Stomach (tissue), 9 donors: ENCODE measurements around the gene MLIP. TPM values are rescaled to one million over a fixed set of nuclear protein-coding genes. Genes with fewer than 3 reads are reported as not detected.
"Not testable (repeated sequence)": the region's sequence is repeated elsewhere in the genome, so short reads cannot be mapped to it uniquely, and the experiment has no call there.

ENCODE experiments used
- DNase-seq, 2 donors: peaks; one replicate each; pipeline versions ENCODE4 v3.0.0 to v3.0.0-alpha.2; 2013 to 2019
- H3K27ac ChIP-seq, 5 donors: fragments of 200-600 bp in 4 of 5; sonication (generic) in 4 of 5; one replicate each; pipeline ENCODE4 v1.5.1; 2013 to 2019; ENCODE audit warnings: mild to moderate bottlenecking in 1 of 5, moderate library complexity in 1 of 5
- H3K27me3 ChIP-seq, 3 donors: fragments of 200-600 bp; sonication (generic); one replicate each; pipeline ENCODE4 v1.5.1; 2017 to 2019; ENCODE audit warnings: mixed run types in 1 of 3
- H3K36me3 ChIP-seq, 4 donors: fragments of 200-600 bp; sonication (generic); 1 replicate in 3 of 4; 2 replicates in 1 of 4; pipeline ENCODE4 v1.5.1; 2016 to 2019
- H3K4me1 ChIP-seq, 4 donors: fragments of 200-600 bp; sonication (generic); one replicate each; pipeline ENCODE4 v1.5.1; 2016 to 2019
- H3K4me3 ChIP-seq, 4 donors: fragments of 200-600 bp; sonication (generic) in 3 of 4; one replicate each; pipeline ENCODE4 v1.5.1; 2016 to 2019; ENCODE audit warnings: mild to moderate bottlenecking in 1 of 4
- H3K9me3 ChIP-seq, 4 donors: fragments of 200-600 bp; sonication (generic); one replicate each; pipeline ENCODE4 v1.5.1; 2016 to 2019
- EP300 ChIP-seq: sonication (generic); formaldehyde crosslinking; IDR thresholded peaks from one replicate; pipeline ENCODE4 v1.6.1; 2017; ENCODE audit warnings: antibody characterized with exemption
- POLR2A ChIP-seq, 4 donors: fragments of 450-650 bp; IDR thresholded peaks; one replicate each; pipeline ENCODE4 v1.6.1; 2016; ENCODE audit warnings: antibody characterized with exemption in 4 of 4, control low read depth in 2 of 4, mild to moderate bottlenecking in 1 of 4, moderate library complexity in 1 of 4
- POLR2AphosphoS5 ChIP-seq, 3 donors: sonication (generic); formaldehyde crosslinking; IDR thresholded peaks; one replicate each; pipeline ENCODE4 v1.6.1; 2016; ENCODE audit warnings: antibody characterized with exemption in 3 of 3
- WGBS, 5 donors: extraction: QIAGEN DNeasy Blood & Tissue Kit in 3 of 5; methylation state at CpG; one replicate each; pipeline versions ENCODE4 v1.1.5 to v1.1.7; 2013 to 2018; 5-methylcytosine and 5-hydroxymethylcytosine counted together
- intact Hi-C: fragments of 100-400 bp; cut with DNase I; formaldehyde crosslinking; loops from one replicate; pipeline ENCODE4 v1.15.1; 2023; ENCODE audit warnings: low total_unique reads
- polyA plus RNA-seq, 3 donors: library from polyadenylated mRNA; stranded (reverse); fragments of 200-250 nt; gene quantifications; one replicate each; pipeline ENCODE4 v1.2.3, GENCODE V29; 2013
- total RNA-seq, 5 donors: library from RNA; depleted of rRNA; stranded (reverse); fragments of >200 nt; gene quantifications; one replicate each; pipeline versions ENCODE4 v1.1.0 to v1.2.3, GENCODE V29; 2014 to 2016
- TF ChIP-seq, protein P1 (sequence below), 7 experiments: fragments of 450-650 bp in 4 of 7; fragments of 200-600 bp in 3 of 7; sonication (generic) in 3 of 7; IDR thresholded peaks; one replicate each; pipeline ENCODE4 v1.5.1; 2016 to 2019; ENCODE audit warnings: antibody characterized with exemption in 7 of 7, control low read depth in 2 of 7, mild to moderate bottlenecking in 1 of 7
- donor health status: healthy with polysubstance abuse.
- donor health status: Bipolar disorder and iron deficiency.
- donor health status: healthy.

The MLIP gene
- total and polyA plus RNA-seq, 8 donors: 0.48 TPM; not detected in 7

DNA sequence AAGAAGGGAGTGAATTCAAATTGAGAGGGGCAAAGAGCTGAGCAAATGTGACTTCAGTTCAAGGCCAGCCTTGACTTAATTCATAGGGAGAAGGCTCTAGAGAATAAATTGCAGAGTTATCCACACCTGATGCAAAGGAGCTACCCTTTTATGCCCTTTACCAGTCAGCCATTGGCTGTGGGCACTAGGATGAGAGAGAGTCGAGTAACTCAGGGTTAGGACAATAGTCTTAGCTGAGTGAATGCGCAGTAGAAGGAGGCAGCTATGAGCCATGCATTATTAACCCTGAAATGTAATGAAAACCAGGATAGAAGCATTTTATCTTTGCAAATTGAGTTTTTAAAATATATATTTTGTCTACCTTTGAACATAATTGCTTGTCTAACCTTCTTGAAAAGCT, 134.0 kb downstream of the MLIP start:
- 68 to 83% (median 78%) methylated on average over 2 of the region's 2 CpGs for WGBS, 5 donors
- no peaks in the 10 kb centered on the region for H3K27me3 ChIP-seq
- TF ChIP-seq EP300: no peak
- TF ChIP-seq POLR2A (IDR thresholded peaks at IDR 0.05): no peak
- TF ChIP-seq, protein P1, sequence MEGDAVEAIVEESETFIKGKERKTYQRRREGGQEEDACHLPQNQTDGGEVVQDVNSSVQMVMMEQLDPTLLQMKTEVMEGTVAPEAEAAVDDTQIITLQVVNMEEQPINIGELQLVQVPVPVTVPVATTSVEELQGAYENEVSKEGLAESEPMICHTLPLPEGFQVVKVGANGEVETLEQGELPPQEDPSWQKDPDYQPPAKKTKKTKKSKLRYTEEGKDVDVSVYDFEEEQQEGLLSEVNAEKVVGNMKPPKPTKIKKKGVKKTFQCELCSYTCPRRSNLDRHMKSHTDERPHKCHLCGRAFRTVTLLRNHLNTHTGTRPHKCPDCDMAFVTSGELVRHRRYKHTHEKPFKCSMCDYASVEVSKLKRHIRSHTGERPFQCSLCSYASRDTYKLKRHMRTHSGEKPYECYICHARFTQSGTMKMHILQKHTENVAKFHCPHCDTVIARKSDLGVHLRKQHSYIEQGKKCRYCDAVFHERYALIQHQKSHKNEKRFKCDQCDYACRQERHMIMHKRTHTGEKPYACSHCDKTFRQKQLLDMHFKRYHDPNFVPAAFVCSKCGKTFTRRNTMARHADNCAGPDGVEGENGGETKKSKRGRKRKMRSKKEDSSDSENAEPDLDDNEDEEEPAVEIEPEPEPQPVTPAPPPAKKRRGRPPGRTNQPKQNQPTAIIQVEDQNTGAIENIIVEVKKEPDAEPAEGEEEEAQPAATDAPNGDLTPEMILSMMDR (IDR thresholded peaks at IDR 0.05): no peak
- no peak for TF ChIP-seq POLR2AphosphoS5 (IDR thresholded peaks at IDR 0.05)
- no peaks in the 10 kb centered on the region for H3K4me1 ChIP-seq
- H3K9me3 ChIP-seq: no peaks in the 10 kb centered on the region
- intact Hi-C loops: no loop called here
- H3K4me3 ChIP-seq: no peak overlapping the region
- DNase-seq: no peak
- H3K36me3 ChIP-seq: no peaks in the 10 kb centered on the region
- H3K27ac ChIP-seq: no peak overlapping the region

DNA sequence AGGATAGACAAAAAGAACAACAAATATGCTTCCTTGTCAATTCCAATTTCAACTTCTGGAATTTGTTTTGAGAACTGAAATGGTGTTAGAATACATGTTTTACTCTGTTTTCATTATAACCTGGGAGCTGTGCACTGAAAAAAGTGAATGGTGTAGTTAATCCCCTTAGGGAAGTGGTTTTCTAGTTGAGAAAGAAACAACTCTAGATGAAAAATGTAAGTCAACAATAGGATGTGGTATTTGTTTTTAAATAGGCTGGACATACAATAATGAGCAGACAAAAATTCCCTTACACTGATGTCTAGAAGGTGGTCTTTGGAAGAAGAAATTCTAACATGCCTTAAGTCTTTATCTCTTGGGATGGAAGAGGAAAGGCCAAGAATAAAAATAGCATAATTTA, 137.1 kb downstream of the MLIP start:
- intact Hi-C loops: no loop called here
- Histone ChIP-seq H3K36me3 (no peaks in the 10 kb centered on the region), H3K4me1 (no peaks in the 10 kb centered on the region), H3K27ac (no peak overlapping the region), H3K27me3 (no peaks in the 10 kb centered on the region), H3K9me3 (no peaks in the 10 kb centered on the region), H3K4me3 (no peak overlapping the region)
- DNase-seq: no peak
- TF ChIP-seq, protein P1 (IDR thresholded peaks at IDR 0.05): no peak
- TF ChIP-seq POLR2AphosphoS5 (IDR thresholded peaks at IDR 0.05) (no peak), EP300 (no peak), POLR2A (IDR thresholded peaks at IDR 0.05) (no peak)

DNA sequence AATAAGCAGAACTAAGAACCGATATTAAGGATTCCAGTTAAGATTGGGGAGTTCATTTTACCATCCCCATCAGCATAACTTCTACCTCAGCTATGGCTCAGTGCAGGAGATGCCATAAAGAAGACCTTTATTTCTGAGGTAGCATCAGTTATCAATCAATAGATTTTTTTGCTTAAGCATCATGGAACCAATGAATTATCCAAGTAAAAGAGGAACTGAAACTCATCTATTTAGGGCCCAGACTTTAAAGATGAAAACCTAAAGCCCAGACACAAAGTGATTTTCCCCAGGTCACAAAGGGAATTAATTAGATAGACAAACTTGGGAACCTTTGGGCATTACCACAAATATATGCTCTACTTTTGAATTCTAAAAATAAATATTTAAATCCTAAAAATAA, 137.8 kb downstream of the MLIP start:
- no peaks in the 10 kb centered on the region for H3K36me3 ChIP-seq
- no peaks in the 10 kb centered on the region for H3K27me3 ChIP-seq
- no peak overlapping the region for H3K27ac ChIP-seq
- no peak for DNase-seq
- TF ChIP-seq EP300 (no peak), POLR2AphosphoS5 (IDR thresholded peaks at IDR 0.05) (no peak), POLR2A (IDR thresholded peaks at IDR 0.05) (no peak)
- TF ChIP-seq, protein P1 (IDR thresholded peaks at IDR 0.05): no peak
- intact Hi-C loops: no loop called here
- H3K4me3 ChIP-seq: no peak overlapping the region
- H3K4me1 ChIP-seq: no peaks in the 10 kb centered on the region
- 88 to 98% (median 92%) methylated on average over 1 of the region's 1 CpG for WGBS, 5 donors
- H3K9me3 ChIP-seq: no peaks in the 10 kb centered on the region

GRCh38 chr6:54249812-54250211, 138.6 kb downstream of the MLIP start:
- H3K4me3 ChIP-seq, H3K27me3 ChIP-seq, H3K27ac ChIP-seq, intact Hi-C loops, H3K9me3 ChIP-seq, DNase-seq, H3K4me1 ChIP-seq, H3K36me3 ChIP-seq: not testable (repeated sequence)
- 73 to 81% (median 79%) methylated on average over 2 of the region's 2 CpGs for WGBS, 5 donors

GRCh38 chr6:54252496-54252895, 141.3 kb downstream of the MLIP start:
- peaks cover 0 to 10% (median 0%) of the 10 kb centered on the region in 4 donors for H3K4me1 ChIP-seq
- H3K27me3 ChIP-seq: no peaks in the 10 kb centered on the region
- H3K4me3 ChIP-seq: no peak overlapping the region
- TF ChIP-seq POLR2A (IDR thresholded peaks at IDR 0.05): no peak
- TF ChIP-seq POLR2AphosphoS5 (IDR thresholded peaks at IDR 0.05): no peak
- TF ChIP-seq, protein P1 (IDR thresholded peaks at IDR 0.05): no peak
- TF ChIP-seq EP300: no peak
- H3K27ac ChIP-seq: no peak overlapping the region
- DNase-seq: no peak
- no peaks in the 10 kb centered on the region for H3K36me3 ChIP-seq
- no peaks in the 10 kb centered on the region for H3K9me3 ChIP-seq
- intact Hi-C loops: no loop called here
- 78 to 96% (median 93%) methylated on average over 1 of the region's 1 CpG for WGBS, 5 donors
